GM18867 (cell line): ENCODE results near the gene RTKN2.

Source experiments
- ATAC-seq: cut with Tn5 transposase; IDR thresholded peaks from one replicate; pipeline ENCODE4 v1.9.1; 2021; ENCODE audit warnings: mild to moderate bottlenecking, moderate library complexity; ENCODE audit not compliant: unreplicated experiment

Gene RTKN2

DNA sequence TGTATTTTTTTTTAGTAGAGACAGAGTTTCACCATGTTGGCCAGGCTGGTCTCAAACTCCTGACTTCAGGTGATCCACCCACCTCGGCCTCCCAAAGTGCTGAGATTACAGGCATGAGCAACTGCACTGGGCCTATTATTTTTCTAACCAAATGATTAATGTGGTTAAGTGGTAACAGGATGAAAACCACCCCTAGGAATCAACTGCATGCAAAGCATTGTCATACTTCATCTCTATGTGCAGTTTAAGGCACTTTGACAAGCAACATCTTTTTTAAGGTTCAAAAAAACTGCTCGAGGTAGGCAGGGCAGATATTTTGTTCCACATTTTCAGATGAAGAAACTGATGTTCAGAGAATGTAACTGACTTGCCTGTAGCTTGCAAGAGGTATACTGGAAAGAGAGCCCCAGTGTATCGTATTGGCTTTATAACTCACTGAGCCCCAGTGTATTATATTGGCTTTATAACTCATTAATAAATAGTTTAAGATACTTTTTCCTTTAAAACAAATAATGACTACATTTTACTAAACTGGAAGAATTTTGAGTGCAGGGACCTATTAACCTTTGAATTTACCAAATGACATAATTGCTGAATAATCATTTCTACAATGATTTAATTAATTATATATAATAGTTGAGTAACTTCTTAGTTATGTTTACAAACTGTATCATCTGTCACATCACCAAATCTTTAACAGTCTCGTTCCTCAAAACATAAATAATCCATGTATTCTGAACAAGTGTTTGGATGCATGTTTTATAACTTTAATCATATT lies 38.1 kb downstream of the RTKN2 start:
- ATAC-seq: no peak

DNA sequence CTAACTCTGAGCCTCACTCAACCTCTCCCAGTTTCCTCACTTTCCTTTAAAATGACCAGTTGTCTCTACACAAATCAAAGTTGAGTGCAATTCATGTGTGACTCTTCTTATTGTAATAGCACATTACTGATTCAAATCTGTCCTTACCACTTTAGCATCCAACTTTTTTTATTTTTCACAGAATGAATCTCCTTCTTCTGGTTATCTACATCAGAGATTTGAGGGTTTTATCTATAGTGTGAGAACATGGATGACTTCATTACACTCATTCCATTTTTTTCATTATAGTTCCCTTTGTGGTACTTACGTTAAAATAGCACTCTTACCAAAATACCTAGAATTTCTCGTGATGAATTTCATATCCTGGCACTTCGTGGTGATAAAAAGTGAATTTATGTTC lies 43.3 kb downstream of the RTKN2 start:
- ATAC-seq: no peak

DNA sequence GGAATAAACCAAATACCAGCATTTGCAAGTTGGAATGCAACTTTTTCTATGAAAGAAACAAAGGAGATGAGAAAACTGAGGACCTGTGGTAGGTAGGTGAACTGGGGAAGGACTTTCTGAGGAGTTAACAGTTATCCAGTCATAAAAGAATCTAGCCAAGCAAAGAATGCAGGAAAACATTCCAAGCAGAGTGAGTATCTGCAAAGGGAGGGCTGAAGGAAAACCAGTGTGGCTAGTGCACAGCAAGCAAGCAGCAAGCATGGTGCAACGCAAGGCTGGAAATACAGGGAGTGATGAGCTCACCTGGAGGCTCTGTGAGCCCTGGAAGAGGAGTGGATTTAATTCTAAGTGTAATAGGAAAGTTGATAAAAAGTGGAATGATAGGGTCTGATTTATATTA lies 44.0 kb downstream of the RTKN2 start:
- ATAC-seq: no peak

DNA sequence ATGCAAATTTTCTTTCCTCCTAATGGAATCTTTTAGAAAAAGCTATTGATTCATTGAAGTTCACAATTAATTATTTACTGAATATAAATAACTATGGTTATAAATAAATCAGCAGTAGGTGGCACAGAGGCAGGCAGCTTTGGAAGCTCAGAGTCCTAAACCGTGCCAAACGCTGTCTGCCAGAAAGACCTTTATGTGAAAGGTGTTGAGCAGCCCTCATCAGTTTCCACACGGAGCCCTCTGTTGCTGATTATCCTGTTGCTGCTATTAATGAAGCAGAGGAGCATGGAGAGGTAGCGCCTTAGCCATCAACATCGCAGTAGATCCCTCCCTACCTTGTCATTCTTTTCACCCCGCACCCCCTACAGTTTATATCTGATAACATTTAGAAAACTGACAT lies 51.0 kb downstream of the RTKN2 start:
- no peak for ATAC-seq

DNA sequence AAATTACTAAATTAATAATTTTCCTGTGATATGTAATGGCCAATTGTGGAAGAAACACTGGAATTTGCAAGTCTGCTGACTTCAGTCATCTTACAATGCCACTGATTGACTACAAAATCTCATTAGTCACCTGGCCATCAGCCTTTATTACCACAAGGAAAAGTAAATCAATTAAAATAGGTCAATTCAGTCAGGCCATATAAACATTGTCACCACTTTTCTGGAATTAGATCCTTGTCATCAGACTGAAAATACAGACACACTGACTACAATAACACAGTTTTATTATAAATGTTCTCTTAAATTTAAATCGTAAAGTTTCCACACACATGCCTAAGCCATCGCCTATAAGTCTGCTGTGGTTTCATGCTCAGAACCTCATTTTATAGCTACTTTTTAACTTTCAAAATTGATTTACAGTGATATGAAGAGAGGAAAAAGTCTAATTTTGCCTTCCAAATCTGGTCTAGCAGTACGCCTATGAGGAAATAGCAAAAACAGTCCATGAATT lies 54.2 kb downstream of the RTKN2 start:
- ATAC-seq: no peak

DNA sequence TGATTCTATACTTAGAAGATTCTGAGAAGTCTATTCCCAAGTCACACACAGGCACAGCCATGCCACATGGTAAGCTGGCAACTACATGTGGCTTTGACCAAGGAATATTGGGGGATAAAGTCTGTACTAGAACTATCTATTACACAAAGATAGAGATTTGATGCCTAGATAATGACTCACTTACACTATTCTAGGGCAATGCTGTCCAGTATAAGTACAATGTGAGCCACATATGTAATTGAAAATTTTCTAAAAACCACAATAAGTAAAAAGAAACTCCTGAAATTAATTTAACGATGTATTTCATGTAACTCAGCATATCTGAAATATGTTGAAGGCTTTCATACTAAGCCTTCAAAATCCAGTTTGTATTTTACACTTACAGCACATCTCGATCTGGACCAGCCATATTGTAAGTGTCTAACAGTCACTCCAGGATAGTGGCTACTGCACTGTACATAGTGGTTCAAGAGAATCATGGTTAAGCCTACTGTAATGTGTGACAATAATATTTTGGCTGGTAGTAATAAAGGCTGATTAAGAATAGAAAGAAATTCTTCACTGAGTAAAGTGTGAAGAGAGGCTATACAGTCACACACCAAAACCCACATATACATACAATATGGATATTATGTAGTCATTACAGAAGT lies 62.8 kb downstream of the RTKN2 start:
- no peak for ATAC-seq

DNA sequence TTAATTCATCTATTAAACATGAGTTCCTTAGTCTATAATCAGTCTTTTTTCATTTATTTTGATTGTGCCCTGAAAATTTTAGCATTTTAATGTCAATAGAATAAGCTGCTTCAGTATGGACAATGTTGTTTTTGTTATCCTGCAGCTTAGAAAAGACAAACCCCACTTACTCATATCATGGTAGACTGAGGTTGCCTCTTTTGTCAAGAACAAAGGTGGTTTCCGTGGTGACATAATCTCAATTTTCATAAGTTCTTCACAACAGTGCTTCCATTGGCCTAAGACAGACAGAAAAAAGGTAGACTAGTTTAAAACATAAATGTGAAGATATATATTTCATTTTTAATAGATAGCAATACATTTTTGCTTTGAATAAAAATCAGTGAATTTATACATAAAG lies 69.1 kb downstream of the RTKN2 start:
- ATAC-seq: peak; percentile 84

DNA sequence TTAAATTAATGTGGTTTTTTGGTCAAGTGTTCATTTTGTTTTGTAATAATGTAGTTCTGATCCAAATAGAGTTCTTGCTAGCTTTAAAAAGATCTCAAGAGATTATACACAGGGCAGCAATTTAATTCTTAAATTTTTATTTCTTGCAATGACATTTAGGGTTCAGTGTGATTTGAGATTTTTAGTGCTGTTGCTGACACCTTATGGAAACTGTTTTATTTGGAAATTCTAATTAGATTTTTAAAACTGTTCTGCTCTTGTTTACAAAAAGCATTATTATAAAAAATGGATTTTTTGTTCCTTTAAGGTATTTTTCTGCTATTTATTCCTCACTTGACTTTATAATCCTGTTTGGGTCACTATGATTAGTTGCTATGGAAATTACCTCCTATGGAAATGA lies 72.1 kb downstream of the RTKN2 start:
- ATAC-seq: no peak

DNA sequence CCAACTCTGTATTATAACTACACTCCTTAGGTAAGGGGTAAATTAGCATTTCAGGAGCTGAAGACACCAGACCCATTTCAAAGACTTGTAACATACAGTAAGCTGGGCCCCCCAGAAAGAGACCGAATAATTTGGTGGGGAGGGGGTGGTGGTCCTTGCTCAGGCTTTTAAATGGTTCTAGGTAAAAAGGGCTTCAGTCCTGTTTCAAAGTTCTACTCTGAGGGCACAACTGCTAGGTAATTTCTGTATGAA lies 73.0 kb downstream of the RTKN2 start:
- no peak for ATAC-seq

DNA sequence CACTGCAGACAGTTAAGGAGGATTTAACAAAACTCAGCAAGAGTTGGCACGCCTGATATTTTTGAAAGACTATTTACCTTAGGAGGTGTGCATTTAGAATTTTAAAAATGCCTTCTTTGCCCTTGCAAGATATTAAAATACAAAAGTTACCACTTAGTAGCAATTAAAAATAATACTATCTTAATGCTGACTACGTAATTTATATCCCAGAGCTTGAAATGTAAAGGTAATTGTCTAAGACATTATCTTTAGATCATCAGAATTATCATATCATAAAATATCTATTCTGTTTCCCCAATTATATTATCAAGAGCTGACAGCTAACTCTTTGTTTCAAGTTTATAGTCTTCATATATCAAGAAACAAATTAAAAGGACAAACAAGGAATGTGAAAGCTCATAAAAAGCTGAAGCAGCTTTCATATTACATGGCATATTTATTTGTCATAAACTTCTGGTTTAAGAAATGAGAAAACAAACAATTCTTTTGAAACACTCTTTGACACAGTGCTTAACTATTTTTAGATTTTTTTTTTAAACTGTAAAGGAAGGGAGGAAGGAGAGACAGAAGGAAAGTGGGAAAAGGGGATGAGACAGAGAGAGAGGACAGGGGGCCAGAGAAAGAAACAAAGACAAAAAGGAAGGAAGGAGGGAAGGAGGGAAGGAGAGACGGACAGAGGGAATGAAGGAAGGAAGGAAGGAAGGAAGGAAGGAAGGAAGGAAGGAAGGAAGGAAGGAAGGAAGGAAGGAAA lies 73.5 kb downstream of the RTKN2 start:
- ATAC-seq: no peak

DNA sequence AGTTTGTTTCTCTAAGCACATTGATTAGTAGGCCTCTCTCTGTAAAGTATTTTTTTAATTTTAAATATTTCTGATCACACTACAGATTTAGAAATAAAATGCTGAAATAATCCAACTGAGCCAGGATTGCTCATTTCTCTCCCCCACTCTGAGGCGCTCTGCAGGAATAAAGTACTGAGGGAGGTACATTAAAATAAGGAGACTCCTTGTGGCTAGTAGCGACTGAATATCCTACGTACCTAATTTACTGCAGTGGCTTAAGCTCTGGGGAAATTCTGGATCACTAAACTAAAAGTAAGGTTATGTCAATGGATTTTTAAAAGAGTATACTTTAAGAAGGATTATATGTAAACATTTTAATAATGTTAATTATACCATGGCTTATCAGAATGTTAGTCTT lies 75.2 kb downstream of the RTKN2 start:
- no peak for ATAC-seq

DNA sequence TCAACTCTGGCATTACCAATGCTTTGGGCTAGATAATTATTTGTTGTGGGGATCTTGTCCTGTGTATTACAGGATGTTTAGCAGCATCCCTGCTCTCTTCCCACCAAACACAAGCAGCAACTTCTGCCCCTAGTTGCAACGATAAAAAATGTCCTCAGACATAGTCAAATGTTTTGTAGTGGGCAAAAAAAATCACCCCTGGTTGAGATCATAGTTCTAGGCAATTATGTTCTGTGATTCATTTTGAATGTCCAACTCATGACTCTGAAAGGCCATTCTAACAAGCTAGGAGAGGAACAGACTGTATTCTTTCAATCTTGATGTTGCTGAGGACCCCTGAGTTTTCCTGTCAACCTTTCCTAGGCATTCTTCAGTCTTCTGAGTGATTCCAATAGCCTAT lies 79.5 kb downstream of the RTKN2 start:
- ATAC-seq: no peak

DNA sequence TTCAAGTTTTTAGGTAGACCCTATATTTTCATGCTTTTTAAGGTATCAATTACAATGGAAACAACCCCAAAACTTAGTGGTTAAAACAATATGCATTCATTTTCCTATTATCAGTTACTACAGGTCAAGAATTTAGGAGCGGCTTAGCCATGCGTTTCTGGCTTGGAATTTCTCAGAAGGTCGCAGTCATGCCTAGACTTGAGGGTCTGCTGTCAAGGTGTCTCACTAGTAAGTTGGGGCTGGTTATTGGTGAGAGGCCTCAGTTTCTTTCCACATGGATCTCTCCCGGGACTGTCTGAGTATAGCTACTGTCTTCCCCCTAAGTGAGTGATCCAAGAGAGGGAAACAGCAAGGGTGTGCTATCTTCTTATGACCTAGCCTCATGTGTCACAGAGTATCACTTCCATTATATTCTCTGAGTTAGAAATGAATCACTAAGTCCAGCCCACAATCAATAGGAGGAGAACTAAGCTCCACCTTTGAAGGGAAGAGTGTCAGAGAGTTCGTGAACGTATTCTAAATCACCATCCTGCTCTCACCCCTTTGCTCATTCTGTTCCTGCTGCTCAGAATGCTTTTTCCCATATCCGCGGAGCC lies 80.5 kb downstream of the RTKN2 start:
- no peak for ATAC-seq

DNA sequence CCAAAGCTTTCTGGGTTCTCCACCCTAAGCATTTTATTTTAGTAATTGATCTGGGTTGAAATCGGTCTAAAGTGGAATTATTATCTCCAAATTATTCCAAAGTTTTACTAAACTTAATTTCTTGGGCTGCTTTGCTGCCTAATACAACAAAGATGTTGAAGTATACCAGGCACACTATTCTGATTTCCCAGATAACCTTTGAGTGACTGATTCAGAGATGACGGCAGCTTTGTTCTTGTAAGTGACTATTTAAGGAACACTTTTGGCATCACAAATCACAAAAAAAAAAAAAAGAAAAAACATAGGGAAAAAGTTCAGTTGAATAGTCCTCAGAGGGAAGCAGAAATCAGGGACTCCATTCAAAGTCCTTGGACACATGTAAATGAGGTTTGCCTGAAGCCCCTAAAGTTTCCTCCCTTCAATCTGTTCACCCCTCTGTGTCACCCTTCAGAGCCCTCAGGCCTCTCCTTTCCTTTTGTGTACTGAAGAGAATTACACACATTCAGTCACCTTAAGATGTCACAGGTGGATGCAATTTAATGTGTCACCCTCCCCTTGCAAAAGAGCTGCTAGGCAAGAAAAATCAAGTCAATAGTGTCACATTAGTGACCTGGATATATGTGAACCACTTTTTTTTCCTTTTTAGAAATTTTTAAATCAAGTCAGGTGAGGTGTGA lies 81.5 kb downstream of the RTKN2 start:
- no peak for ATAC-seq

DNA sequence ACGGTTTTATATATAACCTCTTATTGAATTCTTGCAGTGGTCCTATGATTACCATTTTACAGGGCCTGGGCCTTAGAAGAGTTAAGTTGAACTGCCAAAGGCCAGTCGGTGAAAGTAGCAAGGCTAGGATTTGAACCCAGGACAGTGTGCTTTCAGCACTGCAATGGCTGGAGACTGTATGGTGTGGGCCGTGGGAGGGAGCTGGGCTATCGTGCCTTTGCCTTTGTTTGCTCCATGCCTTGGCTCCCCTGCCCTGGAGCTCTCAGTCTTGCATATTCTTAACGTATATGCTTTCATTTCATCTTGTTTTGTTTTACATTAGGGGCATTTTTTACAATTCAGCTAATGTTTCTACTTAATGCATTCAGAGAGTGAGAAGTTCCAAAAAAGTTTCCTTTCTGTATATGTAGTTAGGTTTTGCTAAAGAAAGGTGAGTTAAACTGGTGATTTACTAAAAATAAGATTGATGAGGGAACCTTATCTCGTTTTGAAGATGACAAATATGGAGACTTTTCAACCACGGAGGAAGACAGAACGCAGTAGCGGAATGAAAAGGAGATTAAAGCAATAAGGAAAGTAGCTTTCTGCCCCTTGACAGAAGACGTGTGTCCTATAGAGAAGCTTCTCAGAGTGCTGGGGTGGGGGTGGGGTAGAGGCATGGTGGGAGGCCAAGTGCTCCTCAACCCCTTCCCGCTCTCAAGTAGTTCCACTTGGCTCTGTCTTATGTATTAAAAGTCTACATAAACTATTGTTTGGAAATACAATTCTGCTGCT lies 82.5 kb downstream of the RTKN2 start:
- ATAC-seq: no peak

DNA sequence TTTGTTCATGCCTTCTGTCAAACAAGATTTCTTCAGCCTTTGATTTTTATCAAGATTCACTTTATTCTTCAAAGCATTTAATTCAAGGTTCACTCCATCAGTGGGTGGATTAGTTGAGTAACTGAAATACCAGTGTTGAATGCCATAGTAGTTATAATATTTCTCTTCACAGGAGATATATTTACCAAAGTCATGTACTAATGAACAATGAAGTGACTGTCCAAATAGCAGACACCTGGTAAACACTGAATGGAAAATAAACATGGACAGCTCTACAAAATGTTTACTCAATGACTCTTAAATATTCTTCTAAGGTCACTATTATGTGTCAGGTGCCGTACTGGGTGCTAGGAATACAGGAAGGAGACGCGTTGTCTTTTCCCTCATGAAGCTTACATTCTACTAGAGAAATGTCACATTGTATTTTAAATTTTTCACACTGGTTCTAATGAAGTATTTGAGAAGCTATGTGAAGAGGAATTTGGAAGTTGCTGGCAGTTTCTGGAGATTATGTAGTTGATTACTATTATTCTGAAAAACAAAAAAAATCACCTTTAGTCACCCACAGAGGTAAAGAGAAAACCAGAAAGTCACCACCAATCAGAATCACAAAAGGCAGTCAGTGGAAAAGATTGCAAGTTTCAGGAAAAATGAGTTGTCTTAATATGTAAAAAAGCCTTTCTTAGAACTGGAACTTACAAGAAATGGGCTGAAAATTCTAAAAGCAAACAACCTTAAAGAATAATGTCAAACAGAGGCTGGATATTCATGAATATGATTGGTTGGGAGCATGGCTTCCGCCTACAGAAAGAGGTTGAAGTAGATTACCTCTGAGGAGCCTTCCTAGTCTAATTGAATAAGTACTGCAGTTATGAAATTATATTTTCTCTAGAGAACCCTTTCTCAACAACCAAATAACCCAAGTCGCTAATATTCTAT lies 84.5 kb downstream of the RTKN2 start:
- no peak for ATAC-seq

DNA sequence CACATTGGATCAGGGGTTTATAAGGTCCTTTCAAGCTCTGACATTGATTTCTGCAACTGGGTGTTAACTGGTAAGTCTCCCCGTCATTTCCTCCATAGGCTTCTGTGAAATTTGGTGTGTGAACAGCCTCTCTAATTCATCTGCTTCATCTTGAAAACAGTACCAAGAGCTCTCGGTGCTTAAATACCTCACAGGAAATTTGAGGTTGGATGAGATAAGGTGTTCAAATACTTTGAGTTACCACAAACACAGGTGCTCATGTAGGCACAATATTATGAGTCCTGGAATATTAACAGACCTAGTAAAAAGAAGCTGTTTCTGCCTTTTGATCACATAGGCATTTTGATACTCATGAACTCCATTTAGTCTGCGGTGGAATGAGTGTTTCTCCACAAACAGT lies 85.2 kb downstream of the RTKN2 start:
- peak; percentile 81 for ATAC-seq

DNA sequence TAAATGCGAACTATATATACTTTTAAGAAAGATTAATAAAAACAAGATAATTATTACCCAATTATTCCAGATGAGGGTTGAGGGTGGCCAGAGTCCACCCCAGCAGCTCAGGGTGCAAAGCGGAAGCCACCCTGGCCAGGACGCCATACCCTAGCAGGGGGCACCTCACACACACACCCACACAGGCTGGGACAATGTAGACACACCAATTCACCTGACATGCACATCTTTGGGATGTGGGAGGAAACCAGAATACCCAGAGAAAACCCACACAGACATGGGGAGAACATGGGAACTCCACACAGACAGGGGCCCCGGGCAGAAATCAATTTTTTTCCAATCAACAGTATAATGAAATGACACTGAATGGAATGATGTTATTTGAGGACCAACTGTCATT lies 86.0 kb downstream of the RTKN2 start:
- ATAC-seq: no peak

DNA sequence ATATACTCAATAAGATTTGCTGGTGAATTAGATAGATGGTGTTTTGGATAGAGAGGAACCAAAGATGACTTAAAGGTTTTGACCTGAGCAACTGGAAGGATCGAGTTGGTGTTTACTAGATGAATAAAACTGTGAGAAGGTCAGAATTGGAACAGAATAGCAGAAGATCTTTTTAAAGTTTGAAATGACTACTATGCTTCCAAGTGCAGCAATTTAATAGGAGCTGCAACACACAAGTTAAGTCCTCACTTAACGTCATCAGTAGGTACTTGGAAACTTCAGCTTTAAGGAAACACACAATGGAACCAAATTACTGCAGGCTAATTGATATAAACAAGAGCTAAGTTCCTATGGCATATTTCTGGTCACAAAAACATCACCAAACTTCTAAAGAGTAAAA lies 86.5 kb downstream of the RTKN2 start:
- ATAC-seq: no peak
